Mesothelial cell of epicardium (in vitro differentiated cells): ENCODE results near the gene DIAPH2. TPM values are rescaled to one million over a fixed set of nuclear protein-coding genes. Genes with fewer than 3 reads are reported as not detected.
A peak's percentile ranks its signal among the peaks of the same experiment; 100 is the strongest.

Experiments used
- DNase-seq, 2 experiments: peaks; one replicate each; pipeline ENCODE4 v3.0.0; 2021; ENCODE audit warnings: low spot score in 2 of 2; ENCODE audit not compliant: unreplicated experiment in 2 of 2
- H3K27ac Mint-ChIP-seq: 2 replicates; pipeline ENCODE4 v1.8.0; 2021; ENCODE audit warnings: mixed read lengths
- H3K27me3 Mint-ChIP-seq: 2 replicates; pipeline ENCODE4 v1.8.0; 2021; ENCODE audit warnings: low read depth, mixed read lengths
- H3K36me3 Mint-ChIP-seq: 2 replicates; pipeline ENCODE4 v1.8.0; 2021; ENCODE audit warnings: mixed read lengths
- H3K4me1 Mint-ChIP-seq: 2 replicates; pipeline ENCODE4 v1.8.0; 2021; ENCODE audit warnings: mixed read lengths
- H3K4me3 Mint-ChIP-seq: 2 replicates; pipeline ENCODE4 v1.8.0; 2021; ENCODE audit warnings: mild to moderate bottlenecking, moderate library complexity, mixed read lengths
- H3K9me3 Mint-ChIP-seq: 2 replicates; pipeline ENCODE4 v1.8.0; 2021; ENCODE audit warnings: mixed read lengths
- total RNA-seq: library from RNA; stranded (reverse); gene quantifications from 3 replicates; pipeline ENCODE4 v1.2.1, GENCODE V29; 2021
- TF ChIP-seq, protein P1 (sequence below): fragments of 200-600 bp; sonication (generic); IDR thresholded peaks from one replicate; pipeline ENCODE4 v1.5.0; 2021; ENCODE audit warnings: antibody characterized with exemption; ENCODE audit not compliant: unreplicated experiment

Gene DIAPH2
- total RNA-seq, 1 donor from 2014 or later: 19.2 TPM

DNA sequence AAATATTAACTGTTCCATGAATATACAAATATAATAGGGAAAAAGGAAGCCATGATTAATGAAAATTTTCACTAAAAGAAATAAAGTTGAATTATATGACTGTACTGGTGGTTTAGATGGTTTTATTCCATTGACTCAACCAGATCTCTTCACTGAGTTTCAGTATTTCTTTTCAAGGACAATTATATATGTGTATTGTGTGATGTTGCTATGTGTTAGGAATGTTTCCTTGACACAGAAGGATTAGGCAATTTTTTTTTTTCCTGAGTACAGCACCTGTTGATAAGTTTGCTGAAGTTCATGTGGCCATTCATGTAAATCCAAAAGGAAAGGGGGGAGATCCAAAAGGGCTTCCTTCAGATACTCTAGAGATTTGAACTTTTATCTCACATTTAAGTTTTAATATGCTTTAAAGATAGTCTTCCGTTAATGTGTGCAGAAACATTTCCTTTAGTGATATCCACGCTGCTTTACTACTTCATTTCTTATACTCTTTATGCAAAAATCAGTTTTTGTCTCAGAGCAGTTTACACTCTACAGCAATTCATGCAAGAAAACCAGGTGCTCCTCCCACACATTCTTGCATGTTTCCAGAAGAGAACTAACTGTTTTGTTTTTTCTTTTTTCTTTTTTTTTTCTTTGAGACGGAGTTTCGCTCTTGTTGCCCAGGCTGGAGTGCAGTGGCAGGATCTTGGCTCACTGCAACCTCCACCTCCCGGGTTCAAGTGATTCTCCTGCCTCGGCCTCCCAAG lies 448.2 kb downstream of the DIAPH2 start:
- H3K36me3 Mint-ChIP-seq: no peaks in the 10 kb centered on the region
- H3K4me1 Mint-ChIP-seq: peaks cover 16% of the 10 kb centered on the region
- DNase-seq: no peak
- H3K27me3 Mint-ChIP-seq: no peaks in the 10 kb centered on the region
- no peak overlapping the region for H3K4me3 Mint-ChIP-seq
- peak overlapping the region; percentile 19 for H3K27ac Mint-ChIP-seq
- peaks cover 5% of the 10 kb centered on the region for H3K9me3 Mint-ChIP-seq
- TF ChIP-seq, protein P1, sequence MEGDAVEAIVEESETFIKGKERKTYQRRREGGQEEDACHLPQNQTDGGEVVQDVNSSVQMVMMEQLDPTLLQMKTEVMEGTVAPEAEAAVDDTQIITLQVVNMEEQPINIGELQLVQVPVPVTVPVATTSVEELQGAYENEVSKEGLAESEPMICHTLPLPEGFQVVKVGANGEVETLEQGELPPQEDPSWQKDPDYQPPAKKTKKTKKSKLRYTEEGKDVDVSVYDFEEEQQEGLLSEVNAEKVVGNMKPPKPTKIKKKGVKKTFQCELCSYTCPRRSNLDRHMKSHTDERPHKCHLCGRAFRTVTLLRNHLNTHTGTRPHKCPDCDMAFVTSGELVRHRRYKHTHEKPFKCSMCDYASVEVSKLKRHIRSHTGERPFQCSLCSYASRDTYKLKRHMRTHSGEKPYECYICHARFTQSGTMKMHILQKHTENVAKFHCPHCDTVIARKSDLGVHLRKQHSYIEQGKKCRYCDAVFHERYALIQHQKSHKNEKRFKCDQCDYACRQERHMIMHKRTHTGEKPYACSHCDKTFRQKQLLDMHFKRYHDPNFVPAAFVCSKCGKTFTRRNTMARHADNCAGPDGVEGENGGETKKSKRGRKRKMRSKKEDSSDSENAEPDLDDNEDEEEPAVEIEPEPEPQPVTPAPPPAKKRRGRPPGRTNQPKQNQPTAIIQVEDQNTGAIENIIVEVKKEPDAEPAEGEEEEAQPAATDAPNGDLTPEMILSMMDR: no peak

DNA sequence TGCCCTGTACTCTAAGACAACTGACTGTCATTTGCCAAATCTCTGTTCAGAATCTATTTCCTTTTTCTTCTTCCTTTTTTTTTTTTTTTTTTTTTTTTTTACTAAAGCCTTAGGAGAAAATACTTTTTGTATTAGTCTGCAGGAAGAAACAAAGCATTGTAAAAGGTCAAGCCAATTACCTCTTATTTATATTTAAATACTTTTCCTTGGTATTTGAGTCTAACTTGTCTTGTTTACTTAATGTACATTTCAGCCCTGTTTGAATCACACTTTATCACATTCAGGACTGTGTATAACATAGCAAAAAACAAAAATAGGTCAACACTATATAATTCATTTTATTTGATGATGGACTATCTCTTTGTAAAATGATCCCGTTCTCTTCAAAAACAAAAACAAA lies 461.3 kb downstream of the DIAPH2 start:
- DNase-seq: no peak
- Mint-ChIP-seq H3K4me1 (peaks cover 8% of the 10 kb centered on the region), H3K27ac (no peak overlapping the region), H3K9me3 (peaks cover 4% of the 10 kb centered on the region), H3K27me3 (no peaks in the 10 kb centered on the region), H3K4me3 (no peak overlapping the region), H3K36me3 (no peaks in the 10 kb centered on the region)
- TF ChIP-seq, protein P1: no peak

DNA sequence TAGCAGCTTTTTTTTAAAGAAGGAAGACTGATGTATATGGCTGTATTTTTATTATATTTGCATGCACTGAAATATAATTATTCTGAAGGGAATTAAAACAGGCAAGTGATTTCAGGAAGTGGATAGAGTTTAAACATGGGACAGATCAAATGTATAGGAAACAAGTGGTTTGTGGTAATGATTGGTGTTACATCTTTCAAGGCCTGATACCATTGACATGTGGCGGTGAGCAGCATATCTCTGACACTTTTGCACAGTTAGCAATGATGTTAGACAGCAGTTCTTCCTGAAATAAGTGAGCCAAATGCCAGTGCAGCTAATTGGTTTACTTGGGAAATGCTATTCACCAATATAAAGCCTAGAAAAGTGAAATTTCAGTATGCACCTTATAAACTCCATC lies 471.2 kb downstream of the DIAPH2 start:
- no peaks in the 10 kb centered on the region for H3K27me3 Mint-ChIP-seq
- H3K27ac Mint-ChIP-seq: no peak overlapping the region
- no peaks in the 10 kb centered on the region for H3K9me3 Mint-ChIP-seq
- H3K4me3 Mint-ChIP-seq: no peak overlapping the region
- DNase-seq: no peak
- no peaks in the 10 kb centered on the region for H3K36me3 Mint-ChIP-seq
- peaks cover 13% of the 10 kb centered on the region for H3K4me1 Mint-ChIP-seq
- TF ChIP-seq, protein P1: no peak

DNA sequence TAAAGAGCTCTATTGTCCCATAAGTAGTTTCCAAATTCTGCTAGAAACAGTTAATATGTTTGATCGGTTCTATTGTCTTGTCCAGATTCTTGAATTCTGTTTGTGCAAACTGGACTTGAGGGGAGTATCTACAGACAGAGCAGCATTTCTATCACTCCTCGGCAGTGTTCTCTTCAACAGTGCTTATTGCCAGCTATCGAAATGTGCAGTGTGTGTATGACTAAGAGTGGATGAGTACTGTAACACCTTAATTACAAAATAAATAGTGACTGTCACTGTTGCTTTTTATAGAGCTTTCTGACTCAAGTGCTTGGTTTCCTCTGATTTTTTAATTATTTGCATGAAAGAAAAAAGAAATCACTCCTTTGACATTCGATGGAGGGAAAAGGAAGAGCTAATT lies 473.6 kb downstream of the DIAPH2 start:
- H3K27ac Mint-ChIP-seq: no peak overlapping the region
- H3K27me3 Mint-ChIP-seq: no peaks in the 10 kb centered on the region
- peaks cover 13% of the 10 kb centered on the region for H3K4me1 Mint-ChIP-seq
- no peak for DNase-seq
- H3K36me3 Mint-ChIP-seq: no peaks in the 10 kb centered on the region
- no peaks in the 10 kb centered on the region for H3K9me3 Mint-ChIP-seq
- TF ChIP-seq, protein P1: no peak
- H3K4me3 Mint-ChIP-seq: no peak overlapping the region

DNA sequence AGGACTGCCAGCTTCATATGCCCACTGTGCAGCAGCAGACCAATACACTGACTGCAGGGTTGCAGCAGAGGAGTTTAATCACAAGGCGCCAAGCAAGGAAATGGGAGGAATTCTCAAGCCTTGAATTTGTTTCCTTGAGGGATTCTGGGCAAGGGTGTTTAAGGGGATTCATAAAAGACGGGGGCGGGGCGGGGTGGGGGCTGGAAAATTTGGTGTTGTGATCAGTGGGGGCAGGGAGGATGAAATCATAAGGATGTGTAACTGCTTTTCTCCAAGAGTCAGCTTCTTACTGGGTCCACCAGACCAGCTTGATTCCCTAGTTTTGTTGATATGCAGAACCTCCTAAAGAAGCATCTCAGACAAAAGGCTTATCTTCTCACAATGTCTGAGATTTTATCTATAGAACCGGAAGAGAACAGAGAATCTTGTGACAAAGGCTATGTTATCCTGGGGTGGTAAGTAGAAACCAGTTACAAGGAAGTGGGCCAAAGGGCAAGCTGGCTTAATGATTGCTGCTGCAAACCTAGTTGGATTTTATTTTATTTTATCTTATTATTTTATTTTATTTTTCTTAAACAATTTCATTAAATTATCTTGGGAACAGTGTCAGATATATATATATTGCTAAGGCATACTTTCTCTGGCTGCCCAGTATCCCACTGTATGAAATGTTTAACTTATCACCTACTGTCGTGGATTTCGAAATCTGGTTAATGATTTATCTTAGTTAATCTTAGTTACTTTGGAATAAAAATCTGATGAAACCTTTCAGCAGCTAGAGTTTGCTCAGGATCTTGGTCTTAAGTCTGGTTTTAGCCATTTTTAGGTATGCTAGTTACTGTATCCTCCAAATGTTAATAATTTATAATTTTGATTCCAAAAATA lies 475.5 kb downstream of the DIAPH2 start:
- Mint-ChIP-seq H3K9me3 (no peaks in the 10 kb centered on the region), H3K4me1 (peaks cover 18% of the 10 kb centered on the region), H3K4me3 (no peak overlapping the region), H3K36me3 (no peaks in the 10 kb centered on the region), H3K27ac (peak overlapping the region; percentile 30), H3K27me3 (no peaks in the 10 kb centered on the region)
- TF ChIP-seq, protein P1: no peak
- DNase-seq: no peak
